ENCODE results near the gene SLAMF1. TPM values are rescaled to one million over a fixed set of nuclear protein-coding genes. Genes with fewer than 3 reads are reported as not detected.

SLAMF1 gene
- total and polyA plus RNA-seq, 2 donors (not counting 1 experiment from before 2014, with no cell fraction given): 20.7 to 42.3 TPM

GRCh38 chr1:160646180-160646579 lies 664 bp downstream of the SLAMF1 start:
- no peaks in the 10 kb centered on the region for H3K9me3 ChIP-seq (ENCODE audit: control extremely low read depth in 1 of 3, control insufficient read depth in 2 of 3, insufficient read depth in 1 of 3, low read length in 2 of 3)
- POLR2A ChIA-PET: interaction anchor here (0.5 to 1.2 kb wide), 3 partner anchors 28 to 110 kb away, joined by 3 to 4 read pairs (median 3); no protein-coding TSS in a partner anchor
- peak overlapping the region; percentile 76 for H3K9ac ChIP-seq (ENCODE audit: low read length)
- H3K27ac ChIP-seq (ENCODE audit: low read length in 2 of 2): peak overlapping the region; percentile 73 to 93
- H3K27ac Mint-ChIP-seq: peak overlapping the region; percentile 91
- peaks cover 71 to 85% of the 10 kb centered on the region in 2 donors for H3K4me1 ChIP-seq (ENCODE audit: control insufficient read depth in 2 of 2, insufficient read depth in 2 of 2, low read length in 2 of 2)
- H3K9me3 Mint-ChIP-seq (ENCODE audit: insufficient read depth): peaks cover 4% of the 10 kb centered on the region
- no peaks in the 10 kb centered on the region for H4K20me1 ChIP-seq (ENCODE audit: control insufficient read depth, insufficient read depth, low read length, poor library complexity, severe bottlenecking)
- ATAC-seq (ENCODE audit: low read depth) (no peak), DNase-seq (no peak)
- 86% methylated on average over 1 of the region's 1 CpG for WGBS (ENCODE audit: insufficient coverage)
- H3K27me3 Mint-ChIP-seq: no peaks in the 10 kb centered on the region
- H3K4me3 Mint-ChIP-seq: peak overlapping the region; percentile 93
- H3K4me3 ChIP-seq (ENCODE audit: control extremely low read depth in 1 of 5, extremely low read depth in 1 of 5, insufficient read depth in 1 of 5, low read depth in 2 of 5, low read length in 4 of 5): peak overlapping the region; percentile 56 to 86 (median 78)
- peak overlapping the region; percentile 59 for H2AFZ ChIP-seq (ENCODE audit: insufficient read depth, low read depth, low read length, poor library complexity, severe bottlenecking)
- CTCF ChIA-PET: interaction anchor here (0.9 to 3.3 kb wide), 12 partner anchors 16 to 217 kb away, joined by 3 to 35 read pairs (median 4); no protein-coding TSS in a partner anchor
- intact Hi-C loops (cut with micrococcal nuclease): loop anchor here (2.0 kb wide), 2 partner anchors 29 to 65 kb away; partner anchors contain the start of gene CD48
- peaks cover 99% of the 10 kb centered on the region for H3K79me2 ChIP-seq (ENCODE audit: control insufficient read depth, insufficient read depth, low read length)
- TF ChIP-seq CTCF (IDR thresholded peaks at IDR 0.05): no peak
- no peak for TF ChIP-seq EZH2 (IDR thresholded peaks at IDR 0.05; ENCODE audit: borderline replicate concordance, insufficient read depth, low read depth, low read length, poor library complexity, severe bottlenecking)
- peak overlapping the region; percentile 79 for H3K4me2 ChIP-seq (replicated peaks; ENCODE audit: low read depth, low read length, poor library complexity, severe bottlenecking)
- peaks cover 0 to 8% of the 10 kb centered on the region in 2 experiments for H3K36me3 ChIP-seq (replicated peaks in 1 of 2; ENCODE audit: control extremely low read depth in 1 of 2, control insufficient read depth in 1 of 2, extremely low read depth in 1 of 2, insufficient read depth in 2 of 2, low read length in 1 of 2)
- H3K4me1 Mint-ChIP-seq: peaks cover 88% of the 10 kb centered on the region
- H3K27me3 ChIP-seq (replicated peaks in 1 of 4; ENCODE audit: control extremely low read depth in 1 of 4, control insufficient read depth in 3 of 4, insufficient read depth in 4 of 4, low read length in 3 of 4): no peaks in the 10 kb centered on the region
